Fibroblast of mammary gland (primary cell): ENCODE results near the gene EHBP1.
A peak's percentile ranks its signal among the peaks of the same experiment; 100 is the strongest.

Source experiments
- DNase-seq: peaks from one replicate; pipeline ENCODE4 v3.0.0-alpha.2; 2010; ENCODE audit warnings: low read depth
- H3K4me3 ChIP-seq: 2 replicates; pipeline ENCODE4 v1.5.1; 2011; ENCODE audit warnings: low read depth, mild to moderate bottlenecking, low read length, moderate library complexity; ENCODE audit not compliant: control insufficient read depth
- TF ChIP-seq, protein P1 (sequence below): conservative IDR thresholded peaks from 2 replicates; pipeline ENCODE4 v1.5.1; 2011; ENCODE audit warnings: low read depth, low read length, inconsistent platforms; ENCODE audit not compliant: control insufficient read depth, insufficient read depth

EHBP1 gene

DNA sequence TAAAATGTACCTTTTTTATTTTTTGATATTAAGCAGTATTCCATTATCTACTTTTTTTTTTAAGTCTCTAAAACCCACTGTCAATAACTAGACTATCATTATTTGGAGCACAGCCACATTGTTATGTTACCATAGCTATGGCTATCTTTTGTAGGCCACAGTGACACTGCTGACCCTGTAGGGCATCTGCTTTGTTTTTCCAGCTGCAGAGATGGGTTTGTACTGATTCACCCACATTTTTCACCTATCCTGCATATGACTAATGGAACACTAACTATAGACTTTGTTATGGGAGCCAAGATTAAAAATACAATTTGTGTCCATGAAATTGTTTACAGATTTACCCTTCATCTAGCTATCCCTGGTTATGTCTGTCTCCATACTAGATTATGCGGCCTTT lies 323.5 kb downstream of the EHBP1 start:
- peak; percentile 61 for DNase-seq
- TF ChIP-seq, protein P1, sequence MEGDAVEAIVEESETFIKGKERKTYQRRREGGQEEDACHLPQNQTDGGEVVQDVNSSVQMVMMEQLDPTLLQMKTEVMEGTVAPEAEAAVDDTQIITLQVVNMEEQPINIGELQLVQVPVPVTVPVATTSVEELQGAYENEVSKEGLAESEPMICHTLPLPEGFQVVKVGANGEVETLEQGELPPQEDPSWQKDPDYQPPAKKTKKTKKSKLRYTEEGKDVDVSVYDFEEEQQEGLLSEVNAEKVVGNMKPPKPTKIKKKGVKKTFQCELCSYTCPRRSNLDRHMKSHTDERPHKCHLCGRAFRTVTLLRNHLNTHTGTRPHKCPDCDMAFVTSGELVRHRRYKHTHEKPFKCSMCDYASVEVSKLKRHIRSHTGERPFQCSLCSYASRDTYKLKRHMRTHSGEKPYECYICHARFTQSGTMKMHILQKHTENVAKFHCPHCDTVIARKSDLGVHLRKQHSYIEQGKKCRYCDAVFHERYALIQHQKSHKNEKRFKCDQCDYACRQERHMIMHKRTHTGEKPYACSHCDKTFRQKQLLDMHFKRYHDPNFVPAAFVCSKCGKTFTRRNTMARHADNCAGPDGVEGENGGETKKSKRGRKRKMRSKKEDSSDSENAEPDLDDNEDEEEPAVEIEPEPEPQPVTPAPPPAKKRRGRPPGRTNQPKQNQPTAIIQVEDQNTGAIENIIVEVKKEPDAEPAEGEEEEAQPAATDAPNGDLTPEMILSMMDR = no peak
- no peak overlapping the region for H3K4me3 ChIP-seq

DNA sequence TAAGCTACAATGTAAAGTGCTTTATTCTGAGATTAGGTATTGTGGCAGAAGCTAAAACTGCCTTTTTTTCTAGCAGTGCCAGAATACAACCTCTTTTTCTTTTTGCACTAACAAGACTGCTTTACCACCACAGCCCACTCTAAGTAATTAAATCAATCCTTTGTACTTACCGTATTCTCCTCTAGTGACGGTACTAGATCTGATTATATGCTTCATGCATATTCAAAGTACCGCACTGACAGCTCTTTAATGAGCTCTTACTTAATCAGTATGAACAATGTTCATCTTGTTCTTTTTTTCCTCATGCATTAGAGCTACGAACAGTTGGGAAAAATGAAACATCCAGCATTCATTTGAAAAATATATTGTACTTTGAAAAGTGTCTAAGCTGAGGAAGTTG lies 329.0 kb downstream of the EHBP1 start:
- no peak for DNase-seq
- TF ChIP-seq, protein P1 = no peak

GRCh38 chr2:63035169-63035568 lies 329.7 kb downstream of the EHBP1 start:
- TF ChIP-seq, protein P1 = no peak
- H3K4me3 ChIP-seq = no peak overlapping the region

More for the DNA sequence above, 329.0 kb downstream of the EHBP1 start:
- H3K4me3 ChIP-seq = no peak overlapping the region

DNA sequence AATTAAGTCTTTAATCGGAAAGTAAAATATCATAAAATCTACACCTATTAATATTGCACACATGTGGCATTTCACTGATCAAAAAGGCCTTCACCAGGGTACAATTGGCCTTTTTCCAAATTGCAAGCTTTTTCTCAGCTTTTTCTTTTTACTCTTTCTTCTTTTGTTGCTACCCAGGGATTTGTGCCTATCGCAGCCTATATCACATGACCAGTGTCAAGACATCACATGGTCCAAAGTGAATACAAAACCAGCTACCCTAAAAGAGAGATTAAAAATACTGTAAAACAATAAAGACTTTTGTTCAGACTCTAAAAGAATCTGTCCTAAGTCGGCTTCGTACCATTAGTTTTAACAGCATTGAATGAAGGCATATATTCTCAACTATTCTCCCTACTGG lies 330.1 kb downstream of the EHBP1 start:
- TF ChIP-seq, protein P1 = no peak

More at GRCh38 chr2:63035169-63035568, 329.7 kb downstream of the EHBP1 start:
- DNase-seq = no peak

DNA sequence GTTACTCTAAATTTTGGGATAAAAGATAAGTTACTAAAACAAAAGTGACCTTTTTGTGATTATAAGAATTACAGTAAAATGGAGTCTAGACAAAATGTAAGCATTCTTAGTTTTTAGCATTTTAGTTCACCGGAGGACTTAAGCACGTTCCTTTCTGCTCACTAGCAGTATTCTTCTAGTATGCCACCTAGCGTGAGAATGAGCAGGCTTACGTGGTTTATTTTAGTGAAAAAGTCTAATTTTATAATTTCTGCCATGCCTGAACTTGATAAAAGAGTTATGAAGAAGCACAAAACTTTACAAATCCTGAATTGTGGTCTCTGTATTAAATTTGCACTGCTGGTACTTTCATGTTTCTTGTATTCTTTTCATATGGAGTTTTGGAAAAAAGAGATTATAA lies 332.5 kb downstream of the EHBP1 start:
- TF ChIP-seq, protein P1 = no peak
- no peak for DNase-seq

More for the DNA sequence above, 330.1 kb downstream of the EHBP1 start:
- no peak for DNase-seq
- no peak overlapping the region for H3K4me3 ChIP-seq

GRCh38 chr2:63040586-63040985 lies 335.1 kb downstream of the EHBP1 start:
- DNase-seq = no peak
- H3K4me3 ChIP-seq = no peak overlapping the region
- TF ChIP-seq, protein P1 = no peak

More for the DNA sequence above, 332.5 kb downstream of the EHBP1 start:
- H3K4me3 ChIP-seq = no peak overlapping the region

DNA sequence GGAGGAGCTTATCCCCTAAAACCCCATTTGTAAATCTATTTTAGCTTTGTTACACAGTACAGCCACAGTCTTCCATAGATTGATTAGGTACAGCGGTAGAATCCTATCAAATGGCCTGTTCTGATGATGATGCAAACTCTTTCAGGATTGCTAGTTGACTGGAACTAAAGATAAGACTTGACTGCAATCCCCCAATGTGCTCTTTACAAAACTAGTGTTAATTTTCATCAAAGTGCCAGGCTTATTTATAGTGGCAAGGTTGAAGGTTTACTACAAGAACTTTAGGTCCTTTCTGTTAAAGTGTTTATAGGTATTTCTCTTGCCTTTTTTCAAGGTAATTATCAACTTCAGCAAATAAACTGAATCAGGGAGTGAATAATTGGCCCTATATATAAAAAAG lies 336.1 kb downstream of the EHBP1 start:
- DNase-seq = no peak
- H3K4me3 ChIP-seq = no peak overlapping the region
- TF ChIP-seq, protein P1 = no peak
